ENCODE data around the gene RACK1. TPM values are rescaled to one million over a fixed set of nuclear protein-coding genes. Genes with fewer than 3 reads are reported as not detected.

Gene RACK1
- total RNA-seq, 1 donor from 2014 or later, result 1,656 TPM

GRCh38 chr5:181260720-181261319 is 17.1 kb upstream of the RACK1 start, which contains the start of gene TRIM52:
TRIM52 (minus strand) TSS chr5:181261143; CDS start chr5:181260813, 330 bp downstream.
- TF ChIP-seq, protein P1, sequence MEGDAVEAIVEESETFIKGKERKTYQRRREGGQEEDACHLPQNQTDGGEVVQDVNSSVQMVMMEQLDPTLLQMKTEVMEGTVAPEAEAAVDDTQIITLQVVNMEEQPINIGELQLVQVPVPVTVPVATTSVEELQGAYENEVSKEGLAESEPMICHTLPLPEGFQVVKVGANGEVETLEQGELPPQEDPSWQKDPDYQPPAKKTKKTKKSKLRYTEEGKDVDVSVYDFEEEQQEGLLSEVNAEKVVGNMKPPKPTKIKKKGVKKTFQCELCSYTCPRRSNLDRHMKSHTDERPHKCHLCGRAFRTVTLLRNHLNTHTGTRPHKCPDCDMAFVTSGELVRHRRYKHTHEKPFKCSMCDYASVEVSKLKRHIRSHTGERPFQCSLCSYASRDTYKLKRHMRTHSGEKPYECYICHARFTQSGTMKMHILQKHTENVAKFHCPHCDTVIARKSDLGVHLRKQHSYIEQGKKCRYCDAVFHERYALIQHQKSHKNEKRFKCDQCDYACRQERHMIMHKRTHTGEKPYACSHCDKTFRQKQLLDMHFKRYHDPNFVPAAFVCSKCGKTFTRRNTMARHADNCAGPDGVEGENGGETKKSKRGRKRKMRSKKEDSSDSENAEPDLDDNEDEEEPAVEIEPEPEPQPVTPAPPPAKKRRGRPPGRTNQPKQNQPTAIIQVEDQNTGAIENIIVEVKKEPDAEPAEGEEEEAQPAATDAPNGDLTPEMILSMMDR (IDR thresholded peaks at IDR 0.05; ENCODE audit: insufficient read depth, low read depth, low read length), result no peak
- TF ChIP-seq EZH2 (IDR thresholded peaks at IDR 0.05; ENCODE audit: insufficient read depth, low read length), result no peak
- Histone ChIP-seq H3K27me3 (ENCODE audit: insufficient read depth, low read length) (no peaks in the 10 kb centered on the region), H3K79me2 (ENCODE audit: insufficient read depth, low read length) (peaks cover 72% of the 10 kb centered on the region), H3K4me3 (ENCODE audit: insufficient read depth, low read depth, low read length) (peak within 1 kb of the TSS; percentile 86), H3K4me1 (ENCODE audit: insufficient read depth, low read length) (peaks cover 12% of the 10 kb centered on the region), H3K9me3 (ENCODE audit: insufficient read depth, low read depth, low read length) (no peaks in the 10 kb centered on the region), H3K36me3 (ENCODE audit: insufficient read depth, low read length) (peaks cover 14% of the 10 kb centered on the region), H4K20me1 (ENCODE audit: insufficient read depth, low read length) (peaks cover 47% of the 10 kb centered on the region), H2AFZ (ENCODE audit: low read depth, low read length) (peak within 1 kb of the TSS; percentile 81), H3K9ac (ENCODE audit: low read length) (peak within 1 kb of the TSS; percentile 99), H3K4me2 (ENCODE audit: low read length) (peak within 1 kb of the TSS; percentile 96), H3K27ac (ENCODE audit: low read depth, low read length) (peak within 1 kb of the TSS; percentile 96)
- Mint-ChIP-seq H3K27ac (ENCODE audit: unreplicated experiment) (peak within 1 kb of the TSS; percentile 95), H3K36me3 (ENCODE audit: low read depth, unreplicated experiment) (peaks cover 6% of the 10 kb centered on the region), H3K4me1 (ENCODE audit: low read depth, unreplicated experiment) (peaks cover 16% of the 10 kb centered on the region), H3K4me3 (ENCODE audit: unreplicated experiment) (peak within 1 kb of the TSS; percentile 92), H3K27me3 (ENCODE audit: low read depth, unreplicated experiment) (no peaks in the 10 kb centered on the region), H3K9me3 (ENCODE audit: unreplicated experiment) (no peaks in the 10 kb centered on the region)
- DNase-seq (ENCODE audit: low read depth) (peak; percentile 79), FAIRE-seq (no peak)

DNA sequence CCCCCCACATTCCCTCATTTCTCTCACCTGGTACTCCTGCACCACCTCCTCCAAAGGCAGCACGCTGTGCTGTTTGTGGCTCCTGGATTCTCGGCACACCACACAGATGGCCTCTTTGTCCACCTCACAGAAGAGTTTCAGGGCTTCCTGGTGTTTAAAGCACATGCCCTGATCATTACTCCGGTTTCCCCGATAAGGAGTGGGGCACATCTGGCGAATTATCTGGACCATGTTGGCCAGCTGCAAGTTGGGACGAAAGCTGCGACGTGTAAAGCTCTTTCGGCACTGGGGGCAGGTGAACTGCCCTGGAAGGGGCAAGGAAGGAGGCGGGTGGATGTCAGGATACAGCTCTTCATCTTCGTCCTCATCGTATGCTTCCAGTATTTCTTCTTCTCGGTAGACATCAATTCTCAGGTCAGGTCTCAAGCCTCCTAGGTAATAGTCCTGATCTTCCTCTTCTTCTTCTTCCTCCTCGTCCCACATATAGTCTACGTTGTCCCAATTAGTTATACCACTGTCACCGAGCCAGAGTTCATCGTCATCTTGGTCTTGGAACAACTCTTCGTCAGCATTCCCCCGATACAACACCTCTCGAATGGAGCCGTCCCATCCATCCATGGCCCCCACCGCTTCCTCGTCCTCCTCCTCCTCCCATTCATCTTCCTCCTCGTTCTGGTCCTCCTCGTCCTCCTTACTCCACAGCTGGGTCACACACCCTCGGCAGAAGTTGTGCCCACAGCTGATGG is 16.4 kb upstream of the RACK1 start:
- H3K27ac ChIP-seq (ENCODE audit: low read depth, low read length), result peak overlapping the region; percentile 96
- H3K4me1 ChIP-seq (ENCODE audit: insufficient read depth, low read length), result peaks cover 12% of the 10 kb centered on the region
- Mint-ChIP-seq H3K27me3 (ENCODE audit: low read depth, unreplicated experiment) (no peaks in the 10 kb centered on the region), H3K4me3 (ENCODE audit: unreplicated experiment) (peak overlapping the region; percentile 92), H3K27ac (ENCODE audit: unreplicated experiment) (peak overlapping the region; percentile 95), H3K36me3 (ENCODE audit: low read depth, unreplicated experiment) (peaks cover 9% of the 10 kb centered on the region), H3K9me3 (ENCODE audit: unreplicated experiment) (no peaks in the 10 kb centered on the region), H3K4me1 (ENCODE audit: low read depth, unreplicated experiment) (peaks cover 22% of the 10 kb centered on the region)
- H3K4me2 ChIP-seq (ENCODE audit: low read length), result peak overlapping the region; percentile 96
- FAIRE-seq (no peak), DNase-seq (ENCODE audit: low read depth) (no peak)
- H4K20me1 ChIP-seq (ENCODE audit: insufficient read depth, low read length), result peaks cover 54% of the 10 kb centered on the region
- H3K79me2 ChIP-seq (ENCODE audit: insufficient read depth, low read length), result peaks cover 79% of the 10 kb centered on the region
- H3K9me3 ChIP-seq (ENCODE audit: insufficient read depth, low read depth, low read length), result no peaks in the 10 kb centered on the region
- H3K36me3 ChIP-seq (ENCODE audit: insufficient read depth, low read length), result peaks cover 16% of the 10 kb centered on the region
- H2AFZ ChIP-seq (ENCODE audit: low read depth, low read length), result peak overlapping the region; percentile 81
- TF ChIP-seq, protein P1 (IDR thresholded peaks at IDR 0.05; ENCODE audit: insufficient read depth, low read depth, low read length), result no peak
- no peak for TF ChIP-seq EZH2 (IDR thresholded peaks at IDR 0.05; ENCODE audit: insufficient read depth, low read length)
- H3K27me3 ChIP-seq (ENCODE audit: insufficient read depth, low read length), result no peaks in the 10 kb centered on the region
- peak overlapping the region; percentile 99 for H3K9ac ChIP-seq (ENCODE audit: low read length)
- H3K4me3 ChIP-seq (ENCODE audit: insufficient read depth, low read depth, low read length), result peak overlapping the region; percentile 86

Data from astrocyte (in vitro differentiated cells and primary cell).